K562 (cell line): ENCODE results near the gene GCDH. TPM values are rescaled to one million over a fixed set of nuclear protein-coding genes. Genes with fewer than 3 reads are reported as not detected.

ENCODE experiments used
- ARHGAP35 ChIP-seq: fragments of 450-650 bp; IDR thresholded peaks from 2 replicates; pipeline ENCODE4 v1.6.1; 2018; ENCODE audit not compliant: partially characterized antibody
- BRF1 ChIP-seq: IDR thresholded peaks from 3 replicates; pipeline ENCODE4 v1.6.1; 2011; ENCODE audit warnings: borderline replicate concordance, mild to moderate bottlenecking; ENCODE audit not compliant: insufficient read length; ENCODE audit errors: extremely low read depth
- EP300 ChIP-seq: IDR thresholded peaks from 2 replicates; pipeline ENCODE4 v1.6.1; 2012; ENCODE audit warnings: low read length, improper control_type of control experiment
- PURB ChIP-seq: sonication (generic); formaldehyde crosslinking; IDR thresholded peaks from 2 replicates; pipeline ENCODE4 v1.9.0; 2021; ENCODE audit warnings: low read depth, mild to moderate bottlenecking, missing genetic modification reagents
- SETDB1 ChIP-seq: IDR thresholded peaks from one replicate; pipeline ENCODE4 v1.6.1; 2012; ENCODE audit warnings: low read length, control low read depth, inconsistent platforms
- ZBTB17 ChIP-seq: fragments of 450-650 bp; formaldehyde crosslinking; IDR thresholded peaks from 2 replicates; pipeline ENCODE4 v1.4.0; 2020; ENCODE audit warnings: mild to moderate bottlenecking
- ZKSCAN1 ChIP-seq: fragments of 150-350 bp; IDR thresholded peaks from 2 replicates; pipeline ENCODE4 v1.6.1; 2016; ENCODE audit warnings: low read depth, low read length
- polyA plus RNA-seq, 8 experiments: library from polyadenylated mRNA; depleted of rRNA in 4 of 8; stranded (reverse) in 5 of 8; unstranded in 3 of 8; fragments of >200 nt; fragmentation: Nextera tagmentation in 2 of 8; fragmentation: Illumina TruSeq in 1 of 8; extraction: Ambion mirVana in 2 of 8; extraction: Trizol in 1 of 8; gene quantifications; 2 replicates each; pipeline versions ENCODE4 v1.2.1 to v1.2.3, GENCODE V29; 2011 to 2014; ENCODE audit warnings: inconsistent platforms in 1 of 8, missing spikeins in 1 of 8
- total RNA-seq, 7 experiments: library from RNA; depleted of rRNA in 6 of 7; stranded (reverse); fragments of >200 nt in 6 of 7; fragmentation: Illumina TruSeq in 2 of 7; extraction: Trizol in 2 of 7; gene quantifications; 2 replicates each; pipeline versions ENCODE4 v1.2.1 to v1.2.3, GENCODE V29; 2011 to 2021; ENCODE audit warnings: low replicate concordance in 1 of 7
- TF ChIP-seq, protein P1 (sequence below): sonication (generic); formaldehyde crosslinking; IDR thresholded peaks from 2 replicates; pipeline ENCODE4 v1.8.0; 2022; ENCODE audit warnings: missing genetic modification reagents, mild to moderate bottlenecking, borderline replicate concordance
- TF ChIP-seq, protein P2 (sequence below), 2 experiments: fragments of 450-650 bp; IDR thresholded peaks; 2 replicates each; pipeline ENCODE4 v1.6.1; 2018; ENCODE audit warnings: mild to moderate bottlenecking in 2 of 2, low read depth in 1 of 2; ENCODE audit not compliant: partially characterized antibody in 2 of 2
- TF ChIP-seq, protein P3 (sequence below): sonication (generic); formaldehyde crosslinking; IDR thresholded peaks from 2 replicates; pipeline ENCODE4 v1.8.0; 2022; ENCODE audit warnings: mild to moderate bottlenecking, missing genetic modification reagents
- TF ChIP-seq, protein P4 (sequence below): sonication (generic); formaldehyde crosslinking; IDR thresholded peaks from 2 replicates; pipeline ENCODE4 v1.8.0; 2022; ENCODE audit warnings: missing genetic modification reagents, mild to moderate bottlenecking, borderline replicate concordance
- TF ChIP-seq, protein P5 (sequence below): fragments of 250-450 bp; sonication (Bioruptor Pico); IDR thresholded peaks from 2 replicates; pipeline ENCODE4 v1.8.0; 2021; ENCODE audit warnings: mild to moderate bottlenecking, moderate library complexity
- TF ChIP-seq, protein P6 (sequence below): fragments of 200-800 bp; sonication (Bioruptor generic); IDR thresholded peaks from 2 replicates; pipeline ENCODE4 v1.6.1; 2017; ENCODE audit warnings: missing genetic modification characterization, missing compliant biosample characterization

The GCDH gene
- total and polyA plus RNA-seq, 9 of the 15 experiments (the other 6 are each of a cell fraction or from before 2014, with no cell fraction given) = 2.9 to 50.8 (median 19.1) TPM

DNA sequence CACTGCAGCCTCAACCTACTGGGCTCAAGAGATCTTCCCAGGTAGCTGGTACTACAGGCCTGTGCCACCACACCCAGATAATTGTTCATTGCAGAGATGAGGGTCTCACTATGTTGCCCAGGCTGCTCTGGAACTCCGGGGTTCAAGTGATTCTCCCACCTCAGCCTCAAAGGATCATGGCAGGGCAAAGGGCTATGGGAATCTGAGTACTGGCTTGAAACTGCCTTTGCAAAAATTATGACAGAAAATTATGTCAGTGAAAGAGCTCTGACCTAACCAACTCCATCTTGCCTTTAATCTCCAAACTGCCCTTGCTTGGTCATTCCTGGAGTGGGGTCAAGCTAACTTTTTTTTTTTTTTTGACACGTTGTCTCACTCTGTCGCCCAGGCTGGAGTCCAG is 8.4 kb upstream of the GCDH start (continued):
- TF ChIP-seq EP300 (no peak), BRF1 (no peak), PURB (CRISPR knock-in tag) (no peak), ZBTB17 (peak; percentile 74), SETDB1 (no peak), ARHGAP35 (no peak), ZKSCAN1 (no peak)
- TF ChIP-seq, protein P1, sequence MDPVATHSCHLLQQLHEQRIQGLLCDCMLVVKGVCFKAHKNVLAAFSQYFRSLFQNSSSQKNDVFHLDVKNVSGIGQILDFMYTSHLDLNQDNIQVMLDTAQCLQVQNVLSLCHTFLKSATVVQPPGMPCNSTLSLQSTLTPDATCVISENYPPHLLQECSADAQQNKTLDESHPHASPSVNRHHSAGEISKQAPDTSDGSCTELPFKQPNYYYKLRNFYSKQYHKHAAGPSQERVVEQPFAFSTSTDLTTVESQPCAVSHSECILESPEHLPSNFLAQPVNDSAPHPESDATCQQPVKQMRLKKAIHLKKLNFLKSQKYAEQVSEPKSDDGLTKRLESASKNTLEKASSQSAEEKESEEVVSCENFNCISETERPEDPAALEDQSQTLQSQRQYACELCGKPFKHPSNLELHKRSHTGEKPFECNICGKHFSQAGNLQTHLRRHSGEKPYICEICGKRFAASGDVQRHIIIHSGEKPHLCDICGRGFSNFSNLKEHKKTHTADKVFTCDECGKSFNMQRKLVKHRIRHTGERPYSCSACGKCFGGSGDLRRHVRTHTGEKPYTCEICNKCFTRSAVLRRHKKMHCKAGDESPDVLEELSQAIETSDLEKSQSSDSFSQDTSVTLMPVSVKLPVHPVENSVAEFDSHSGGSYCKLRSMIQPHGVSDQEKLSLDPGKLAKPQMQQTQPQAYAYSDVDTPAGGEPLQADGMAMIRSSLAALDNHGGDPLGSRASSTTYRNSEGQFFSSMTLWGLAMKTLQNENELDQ (CRISPR knock-in tag) = no peak
- TF ChIP-seq, protein P2, sequence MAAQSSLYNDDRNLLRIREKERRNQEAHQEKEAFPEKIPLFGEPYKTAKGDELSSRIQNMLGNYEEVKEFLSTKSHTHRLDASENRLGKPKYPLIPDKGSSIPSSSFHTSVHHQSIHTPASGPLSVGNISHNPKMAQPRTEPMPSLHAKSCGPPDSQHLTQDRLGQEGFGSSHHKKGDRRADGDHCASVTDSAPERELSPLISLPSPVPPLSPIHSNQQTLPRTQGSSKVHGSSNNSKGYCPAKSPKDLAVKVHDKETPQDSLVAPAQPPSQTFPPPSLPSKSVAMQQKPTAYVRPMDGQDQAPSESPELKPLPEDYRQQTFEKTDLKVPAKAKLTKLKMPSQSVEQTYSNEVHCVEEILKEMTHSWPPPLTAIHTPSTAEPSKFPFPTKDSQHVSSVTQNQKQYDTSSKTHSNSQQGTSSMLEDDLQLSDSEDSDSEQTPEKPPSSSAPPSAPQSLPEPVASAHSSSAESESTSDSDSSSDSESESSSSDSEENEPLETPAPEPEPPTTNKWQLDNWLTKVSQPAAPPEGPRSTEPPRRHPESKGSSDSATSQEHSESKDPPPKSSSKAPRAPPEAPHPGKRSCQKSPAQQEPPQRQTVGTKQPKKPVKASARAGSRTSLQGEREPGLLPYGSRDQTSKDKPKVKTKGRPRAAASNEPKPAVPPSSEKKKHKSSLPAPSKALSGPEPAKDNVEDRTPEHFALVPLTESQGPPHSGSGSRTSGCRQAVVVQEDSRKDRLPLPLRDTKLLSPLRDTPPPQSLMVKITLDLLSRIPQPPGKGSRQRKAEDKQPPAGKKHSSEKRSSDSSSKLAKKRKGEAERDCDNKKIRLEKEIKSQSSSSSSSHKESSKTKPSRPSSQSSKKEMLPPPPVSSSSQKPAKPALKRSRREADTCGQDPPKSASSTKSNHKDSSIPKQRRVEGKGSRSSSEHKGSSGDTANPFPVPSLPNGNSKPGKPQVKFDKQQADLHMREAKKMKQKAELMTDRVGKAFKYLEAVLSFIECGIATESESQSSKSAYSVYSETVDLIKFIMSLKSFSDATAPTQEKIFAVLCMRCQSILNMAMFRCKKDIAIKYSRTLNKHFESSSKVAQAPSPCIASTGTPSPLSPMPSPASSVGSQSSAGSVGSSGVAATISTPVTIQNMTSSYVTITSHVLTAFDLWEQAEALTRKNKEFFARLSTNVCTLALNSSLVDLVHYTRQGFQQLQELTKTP (IDR thresholded peaks at IDR 0.05; ENCODE audit: low read depth in 1 of 2, partially characterized antibody in 2 of 2) = no peak
- TF ChIP-seq, protein P3, sequence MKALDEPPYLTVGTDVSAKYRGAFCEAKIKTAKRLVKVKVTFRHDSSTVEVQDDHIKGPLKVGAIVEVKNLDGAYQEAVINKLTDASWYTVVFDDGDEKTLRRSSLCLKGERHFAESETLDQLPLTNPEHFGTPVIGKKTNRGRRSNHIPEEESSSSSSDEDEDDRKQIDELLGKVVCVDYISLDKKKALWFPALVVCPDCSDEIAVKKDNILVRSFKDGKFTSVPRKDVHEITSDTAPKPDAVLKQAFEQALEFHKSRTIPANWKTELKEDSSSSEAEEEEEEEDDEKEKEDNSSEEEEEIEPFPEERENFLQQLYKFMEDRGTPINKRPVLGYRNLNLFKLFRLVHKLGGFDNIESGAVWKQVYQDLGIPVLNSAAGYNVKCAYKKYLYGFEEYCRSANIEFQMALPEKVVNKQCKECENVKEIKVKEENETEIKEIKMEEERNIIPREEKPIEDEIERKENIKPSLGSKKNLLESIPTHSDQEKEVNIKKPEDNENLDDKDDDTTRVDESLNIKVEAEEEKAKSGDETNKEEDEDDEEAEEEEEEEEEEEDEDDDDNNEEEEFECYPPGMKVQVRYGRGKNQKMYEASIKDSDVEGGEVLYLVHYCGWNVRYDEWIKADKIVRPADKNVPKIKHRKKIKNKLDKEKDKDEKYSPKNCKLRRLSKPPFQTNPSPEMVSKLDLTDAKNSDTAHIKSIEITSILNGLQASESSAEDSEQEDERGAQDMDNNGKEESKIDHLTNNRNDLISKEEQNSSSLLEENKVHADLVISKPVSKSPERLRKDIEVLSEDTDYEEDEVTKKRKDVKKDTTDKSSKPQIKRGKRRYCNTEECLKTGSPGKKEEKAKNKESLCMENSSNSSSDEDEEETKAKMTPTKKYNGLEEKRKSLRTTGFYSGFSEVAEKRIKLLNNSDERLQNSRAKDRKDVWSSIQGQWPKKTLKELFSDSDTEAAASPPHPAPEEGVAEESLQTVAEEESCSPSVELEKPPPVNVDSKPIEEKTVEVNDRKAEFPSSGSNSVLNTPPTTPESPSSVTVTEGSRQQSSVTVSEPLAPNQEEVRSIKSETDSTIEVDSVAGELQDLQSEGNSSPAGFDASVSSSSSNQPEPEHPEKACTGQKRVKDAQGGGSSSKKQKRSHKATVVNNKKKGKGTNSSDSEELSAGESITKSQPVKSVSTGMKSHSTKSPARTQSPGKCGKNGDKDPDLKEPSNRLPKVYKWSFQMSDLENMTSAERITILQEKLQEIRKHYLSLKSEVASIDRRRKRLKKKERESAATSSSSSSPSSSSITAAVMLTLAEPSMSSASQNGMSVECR = no peak
- TF ChIP-seq, protein P4, sequence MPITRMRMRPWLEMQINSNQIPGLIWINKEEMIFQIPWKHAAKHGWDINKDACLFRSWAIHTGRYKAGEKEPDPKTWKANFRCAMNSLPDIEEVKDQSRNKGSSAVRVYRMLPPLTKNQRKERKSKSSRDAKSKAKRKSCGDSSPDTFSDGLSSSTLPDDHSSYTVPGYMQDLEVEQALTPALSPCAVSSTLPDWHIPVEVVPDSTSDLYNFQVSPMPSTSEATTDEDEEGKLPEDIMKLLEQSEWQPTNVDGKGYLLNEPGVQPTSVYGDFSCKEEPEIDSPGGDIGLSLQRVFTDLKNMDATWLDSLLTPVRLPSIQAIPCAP (CRISPR knock-in tag) = no peak
- TF ChIP-seq, protein P5, sequence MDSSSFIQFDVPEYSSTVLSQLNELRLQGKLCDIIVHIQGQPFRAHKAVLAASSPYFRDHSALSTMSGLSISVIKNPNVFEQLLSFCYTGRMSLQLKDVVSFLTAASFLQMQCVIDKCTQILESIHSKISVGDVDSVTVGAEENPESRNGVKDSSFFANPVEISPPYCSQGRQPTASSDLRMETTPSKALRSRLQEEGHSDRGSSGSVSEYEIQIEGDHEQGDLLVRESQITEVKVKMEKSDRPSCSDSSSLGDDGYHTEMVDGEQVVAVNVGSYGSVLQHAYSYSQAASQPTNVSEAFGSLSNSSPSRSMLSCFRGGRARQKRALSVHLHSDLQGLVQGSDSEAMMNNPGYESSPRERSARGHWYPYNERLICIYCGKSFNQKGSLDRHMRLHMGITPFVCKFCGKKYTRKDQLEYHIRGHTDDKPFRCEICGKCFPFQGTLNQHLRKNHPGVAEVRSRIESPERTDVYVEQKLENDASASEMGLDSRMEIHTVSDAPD (CRISPR knock-in tag) = 0 out of 2 replicates have a peak, but pooled peaks have one; percentile 43
- TF ChIP-seq, protein P6, sequence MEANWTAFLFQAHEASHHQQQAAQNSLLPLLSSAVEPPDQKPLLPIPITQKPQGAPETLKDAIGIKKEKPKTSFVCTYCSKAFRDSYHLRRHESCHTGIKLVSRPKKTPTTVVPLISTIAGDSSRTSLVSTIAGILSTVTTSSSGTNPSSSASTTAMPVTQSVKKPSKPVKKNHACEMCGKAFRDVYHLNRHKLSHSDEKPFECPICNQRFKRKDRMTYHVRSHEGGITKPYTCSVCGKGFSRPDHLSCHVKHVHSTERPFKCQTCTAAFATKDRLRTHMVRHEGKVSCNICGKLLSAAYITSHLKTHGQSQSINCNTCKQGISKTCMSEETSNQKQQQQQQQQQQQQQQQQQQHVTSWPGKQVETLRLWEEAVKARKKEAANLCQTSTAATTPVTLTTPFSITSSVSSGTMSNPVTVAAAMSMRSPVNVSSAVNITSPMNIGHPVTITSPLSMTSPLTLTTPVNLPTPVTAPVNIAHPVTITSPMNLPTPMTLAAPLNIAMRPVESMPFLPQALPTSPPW (CRISPR knock-in tag) = no peak
